PC-9 (cell line): Measurements from ENCODE around the gene SMURF1.

Source experiments
- EZH2 ChIP-seq: fragments of 200-600 bp; sonication (generic); IDR thresholded peaks from 2 replicates; pipeline ENCODE4 v1.8.0; 2017; ENCODE audit warnings: antibody characterized with exemption, low read depth
- TF ChIP-seq, protein P1 (sequence below): fragments of 200-600 bp; sonication (generic); conservative IDR thresholded peaks from 2 replicates; pipeline ENCODE4 v1.6.1; 2017; ENCODE audit warnings: mixed run types, antibody characterized with exemption, mild to moderate bottlenecking, moderate library complexity

DNA sequence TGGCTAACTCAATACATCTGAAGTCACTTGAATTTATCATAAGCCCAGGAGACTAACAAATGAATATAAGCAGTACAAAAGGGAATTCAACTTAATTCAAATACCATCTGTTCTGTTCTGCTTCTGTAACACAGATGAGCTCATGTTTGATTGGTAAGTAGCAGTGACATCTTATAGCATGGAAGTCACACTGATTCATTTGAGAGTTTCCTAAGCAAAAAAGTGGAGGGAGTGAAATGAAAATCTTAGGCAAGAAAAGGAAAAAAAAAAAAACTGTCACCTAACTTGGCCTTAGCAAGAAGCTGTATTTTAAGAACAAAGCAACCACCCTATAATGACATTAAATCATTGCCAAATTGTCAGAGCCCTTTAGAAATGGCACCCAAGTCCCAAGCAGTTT is 49.5 kb downstream of the SMURF1 start:
- TF ChIP-seq, protein P1, sequence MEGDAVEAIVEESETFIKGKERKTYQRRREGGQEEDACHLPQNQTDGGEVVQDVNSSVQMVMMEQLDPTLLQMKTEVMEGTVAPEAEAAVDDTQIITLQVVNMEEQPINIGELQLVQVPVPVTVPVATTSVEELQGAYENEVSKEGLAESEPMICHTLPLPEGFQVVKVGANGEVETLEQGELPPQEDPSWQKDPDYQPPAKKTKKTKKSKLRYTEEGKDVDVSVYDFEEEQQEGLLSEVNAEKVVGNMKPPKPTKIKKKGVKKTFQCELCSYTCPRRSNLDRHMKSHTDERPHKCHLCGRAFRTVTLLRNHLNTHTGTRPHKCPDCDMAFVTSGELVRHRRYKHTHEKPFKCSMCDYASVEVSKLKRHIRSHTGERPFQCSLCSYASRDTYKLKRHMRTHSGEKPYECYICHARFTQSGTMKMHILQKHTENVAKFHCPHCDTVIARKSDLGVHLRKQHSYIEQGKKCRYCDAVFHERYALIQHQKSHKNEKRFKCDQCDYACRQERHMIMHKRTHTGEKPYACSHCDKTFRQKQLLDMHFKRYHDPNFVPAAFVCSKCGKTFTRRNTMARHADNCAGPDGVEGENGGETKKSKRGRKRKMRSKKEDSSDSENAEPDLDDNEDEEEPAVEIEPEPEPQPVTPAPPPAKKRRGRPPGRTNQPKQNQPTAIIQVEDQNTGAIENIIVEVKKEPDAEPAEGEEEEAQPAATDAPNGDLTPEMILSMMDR: no peak
- TF ChIP-seq EZH2: no peak
